K562 (cell line): ENCODE results near the gene AMBRA1. TPM values are rescaled to one million over a fixed set of nuclear protein-coding genes. Genes with fewer than 3 reads are reported as not detected.

ENCODE experiments used
- BRCA1 ChIP-seq, 2 experiments: fragments of 450-650 bp in 1 of 2; sonication (generic) in 1 of 2; formaldehyde crosslinking in 1 of 2; IDR thresholded peaks; 2 replicates each; pipeline versions ENCODE4 v1.5.0 to v1.6.1; 2017 to 2020; ENCODE audit warnings: mild to moderate bottlenecking in 1 of 2, missing genetic modification reagents in 1 of 2
- BRD9 ChIP-seq: fragments of 450-650 bp; IDR thresholded peaks from 2 replicates; pipeline ENCODE4 v1.6.1; 2018; ENCODE audit warnings: low read depth; ENCODE audit not compliant: partially characterized antibody
- CHD7 ChIP-seq: fragments of 200-600 bp; sonication (generic); IDR thresholded peaks from one replicate; pipeline ENCODE4 v1.6.1; 2012; ENCODE audit warnings: mild to moderate bottlenecking, low read depth, low read length, inconsistent platforms
- NR3C1 ChIP-seq: sonication (generic); formaldehyde crosslinking; IDR thresholded peaks from 2 replicates; pipeline ENCODE4 v1.8.1; 2022; ENCODE audit warnings: missing genetic modification reagents
- SAFB ChIP-seq: fragments of 200-400 bp; formaldehyde crosslinking; IDR thresholded peaks from 2 replicates; pipeline ENCODE4 v1.6.1; 2017; ENCODE audit warnings: low read depth, low read length, borderline replicate concordance
- SP2 ChIP-seq: IDR thresholded peaks from 2 replicates; pipeline ENCODE4 v1.6.1; 2011; ENCODE audit warnings: mild to moderate bottlenecking, low read depth, low read length, moderate library complexity; ENCODE audit not compliant: poor library complexity, severe bottlenecking; ENCODE audit errors: extremely low read depth
- polyA plus RNA-seq, 8 experiments: library from polyadenylated mRNA; depleted of rRNA in 4 of 8; stranded (reverse) in 5 of 8; unstranded in 3 of 8; fragments of >200 nt; fragmentation: Nextera tagmentation in 2 of 8; fragmentation: Illumina TruSeq in 1 of 8; extraction: Ambion mirVana in 2 of 8; extraction: Trizol in 1 of 8; gene quantifications; 2 replicates each; pipeline versions ENCODE4 v1.2.1 to v1.2.3, GENCODE V29; 2011 to 2014; ENCODE audit warnings: inconsistent platforms in 1 of 8, missing spikeins in 1 of 8
- total RNA-seq, 7 experiments: library from RNA; depleted of rRNA in 6 of 7; stranded (reverse); fragments of >200 nt in 6 of 7; fragmentation: Illumina TruSeq in 2 of 7; extraction: Trizol in 2 of 7; gene quantifications; 2 replicates each; pipeline versions ENCODE4 v1.2.1 to v1.2.3, GENCODE V29; 2011 to 2021; ENCODE audit warnings: low replicate concordance in 1 of 7
- TF ChIP-seq, protein P1 (sequence below): fragments of 450-650 bp; IDR thresholded peaks from 2 replicates; pipeline ENCODE4 v1.6.1; 2016; ENCODE audit warnings: borderline replicate concordance
- TF ChIP-seq, protein P2 (sequence below): fragments of 450-650 bp; IDR thresholded peaks from 2 replicates; pipeline ENCODE4 v1.6.1; 2017; ENCODE audit warnings: mild to moderate bottlenecking, moderate library complexity
- TF ChIP-seq, protein P3 (sequence below): sonication (generic); formaldehyde crosslinking; IDR thresholded peaks from 2 replicates; pipeline ENCODE4 v1.4.0; 2020; ENCODE audit warnings: mild to moderate bottlenecking, missing genetic modification reagents

Gene AMBRA1
- total and polyA plus RNA-seq, 9 of the 15 experiments (the other 6 are each of a cell fraction or from before 2014, with no cell fraction given), result 0.15 to 24.5 (median 13.0) TPM

GRCh38 chr11:46616551-46617133 is 22.8 kb upstream of the AMBRA1 start (continued):
- no peak for TF ChIP-seq CHD7
- no peak for TF ChIP-seq BRCA1 (IDR thresholded peaks at IDR 0.05)
- no peak for TF ChIP-seq BRCA1 (CRISPR knock-in tag; IDR thresholded peaks at IDR 0.05)
- TF ChIP-seq, protein P1, sequence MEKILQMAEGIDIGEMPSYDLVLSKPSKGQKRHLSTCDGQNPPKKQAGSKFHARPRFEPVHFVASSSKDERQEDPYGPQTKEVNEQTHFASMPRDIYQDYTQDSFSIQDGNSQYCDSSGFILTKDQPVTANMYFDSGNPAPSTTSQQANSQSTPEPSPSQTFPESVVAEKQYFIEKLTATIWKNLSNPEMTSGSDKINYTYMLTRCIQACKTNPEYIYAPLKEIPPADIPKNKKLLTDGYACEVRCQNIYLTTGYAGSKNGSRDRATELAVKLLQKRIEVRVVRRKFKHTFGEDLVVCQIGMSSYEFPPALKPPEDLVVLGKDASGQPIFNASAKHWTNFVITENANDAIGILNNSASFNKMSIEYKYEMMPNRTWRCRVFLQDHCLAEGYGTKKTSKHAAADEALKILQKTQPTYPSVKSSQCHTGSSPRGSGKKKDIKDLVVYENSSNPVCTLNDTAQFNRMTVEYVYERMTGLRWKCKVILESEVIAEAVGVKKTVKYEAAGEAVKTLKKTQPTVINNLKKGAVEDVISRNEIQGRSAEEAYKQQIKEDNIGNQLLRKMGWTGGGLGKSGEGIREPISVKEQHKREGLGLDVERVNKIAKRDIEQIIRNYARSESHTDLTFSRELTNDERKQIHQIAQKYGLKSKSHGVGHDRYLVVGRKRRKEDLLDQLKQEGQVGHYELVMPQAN, result peak; percentile 65; the same call in 1 of the 2 replicates
- TF ChIP-seq, protein P2, sequence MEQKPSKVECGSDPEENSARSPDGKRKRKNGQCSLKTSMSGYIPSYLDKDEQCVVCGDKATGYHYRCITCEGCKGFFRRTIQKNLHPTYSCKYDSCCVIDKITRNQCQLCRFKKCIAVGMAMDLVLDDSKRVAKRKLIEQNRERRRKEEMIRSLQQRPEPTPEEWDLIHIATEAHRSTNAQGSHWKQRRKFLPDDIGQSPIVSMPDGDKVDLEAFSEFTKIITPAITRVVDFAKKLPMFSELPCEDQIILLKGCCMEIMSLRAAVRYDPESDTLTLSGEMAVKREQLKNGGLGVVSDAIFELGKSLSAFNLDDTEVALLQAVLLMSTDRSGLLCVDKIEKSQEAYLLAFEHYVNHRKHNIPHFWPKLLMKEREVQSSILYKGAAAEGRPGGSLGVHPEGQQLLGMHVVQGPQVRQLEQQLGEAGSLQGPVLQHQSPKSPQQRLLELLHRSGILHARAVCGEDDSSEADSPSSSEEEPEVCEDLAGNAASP, result no peak
- no peak for TF ChIP-seq NR3C1 (CRISPR knock-in tag)
- TF ChIP-seq SAFB, result no peak
- peak; percentile 40 for TF ChIP-seq BRD9
- TF ChIP-seq SP2, result no peak
- TF ChIP-seq, protein P3, sequence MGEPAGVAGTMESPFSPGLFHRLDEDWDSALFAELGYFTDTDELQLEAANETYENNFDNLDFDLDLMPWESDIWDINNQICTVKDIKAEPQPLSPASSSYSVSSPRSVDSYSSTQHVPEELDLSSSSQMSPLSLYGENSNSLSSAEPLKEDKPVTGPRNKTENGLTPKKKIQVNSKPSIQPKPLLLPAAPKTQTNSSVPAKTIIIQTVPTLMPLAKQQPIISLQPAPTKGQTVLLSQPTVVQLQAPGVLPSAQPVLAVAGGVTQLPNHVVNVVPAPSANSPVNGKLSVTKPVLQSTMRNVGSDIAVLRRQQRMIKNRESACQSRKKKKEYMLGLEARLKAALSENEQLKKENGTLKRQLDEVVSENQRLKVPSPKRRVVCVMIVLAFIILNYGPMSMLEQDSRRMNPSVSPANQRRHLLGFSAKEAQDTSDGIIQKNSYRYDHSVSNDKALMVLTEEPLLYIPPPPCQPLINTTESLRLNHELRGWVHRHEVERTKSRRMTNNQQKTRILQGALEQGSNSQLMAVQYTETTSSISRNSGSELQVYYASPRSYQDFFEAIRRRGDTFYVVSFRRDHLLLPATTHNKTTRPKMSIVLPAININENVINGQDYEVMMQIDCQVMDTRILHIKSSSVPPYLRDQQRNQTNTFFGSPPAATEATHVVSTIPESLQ, result 0 out of 2 replicates have a peak, but pooled peaks have one; percentile 22
